Measurements from ENCODE around the gene DRG2. TPM values are rescaled to one million over a fixed set of nuclear protein-coding genes. Genes with fewer than 3 reads are reported as not detected.

Gene DRG2
- total and polyA plus RNA-seq, 2 of the 4 experiments (the other 2 are of a cell fraction), result 43.6 to 45.1 TPM

- Histone ChIP-seq H3K36me3 (ENCODE audit: control insufficient read depth, insufficient read depth, low read length) (peaks cover 30% of the 10 kb centered on the region), H4K8ac (ENCODE audit: low read depth in 2 of 2, low read length in 2 of 2) (no peak overlapping the region), H2BK15ac (ENCODE audit: low read depth, low read length) (no peak overlapping the region), H3K27ac (ENCODE audit: insufficient read depth, low read length) (no peak overlapping the region), H2BK5ac (ENCODE audit: low read depth, low read length, poor library complexity, severe bottlenecking) (no peak overlapping the region), H3K56ac (ENCODE audit: extremely low read depth, insufficient read depth, low read length) (no peak overlapping the region), H4K91ac (ENCODE audit: insufficient read depth, low read depth, low read length) (no peak overlapping the region), H3K18ac (ENCODE audit: low read depth, low read length) (no peak overlapping the region), H2AK5ac (ENCODE audit: low read depth, low read length) (no peak overlapping the region), H3K4ac (ENCODE audit: low read depth, low read length) (no peak overlapping the region), H3K14ac (replicated peaks; ENCODE audit: low read depth, low read length) (no peak overlapping the region), H3K9me3 (ENCODE audit: control insufficient read depth, insufficient read depth, low read length) (no peaks in the 10 kb centered on the region), H3K4me2 (ENCODE audit: low read depth, low read length) (no peak overlapping the region), H4K20me1 (ENCODE audit: insufficient read depth, low read length) (no peaks in the 10 kb centered on the region), H2AFZ (replicated peaks; ENCODE audit: low read length, poor library complexity) (no peak overlapping the region), H3K79me1 (ENCODE audit: low read depth in 1 of 2, low read length in 2 of 2) (no peaks in the 10 kb centered on the region; a peak in 1 of 4 replicates), H2AK9ac (replicated peaks; ENCODE audit: low read depth, low read length, poor library complexity) (peak overlapping the region; percentile 45), H2BK120ac (ENCODE audit: low read depth, low read length) (no peak overlapping the region), H3K4me1 (ENCODE audit: control insufficient read depth, insufficient read depth, low read length) (no peaks in the 10 kb centered on the region), H3K9ac (ENCODE audit: low read depth, low read length) (no peak overlapping the region), H3K9me1 (ENCODE audit: insufficient read depth, low read length) (no peaks in the 10 kb centered on the region), H3K4me3 (ENCODE audit: insufficient read depth, low read depth, low read length) (no peak overlapping the region), H3K27me3 (ENCODE audit: control insufficient read depth, insufficient read depth, low read length) (no peaks in the 10 kb centered on the region), H3K23ac (ENCODE audit: low read depth, low read length) (no peak overlapping the region), H4K5ac (ENCODE audit: low read depth, low read length) (no peak overlapping the region), H2BK20ac (ENCODE audit: low read depth, low read length) (no peak overlapping the region)
- WGBS, 2 experiments (ENCODE audit: extremely low coverage in 2 of 2, insufficient read length in 1 of 2), result 51% methylated on average over 2 of the region's 5 CpGs; no CpG with 5 or more reads in 1 of the 2 experiments
- DNase-seq (no peak), ATAC-seq (ENCODE audit: low read depth) (no peak)
- no TSS peak for BruUV-seq (replicated peaks)
- dilution Hi-C loops (cut with HindIII; ENCODE audit: low sequenced_read_pairs, unreplicated experiment) (no loop called here), intact Hi-C loops (cut with micrococcal nuclease) (no loop called here), in situ Hi-C loops (cut with MboI; ENCODE audit: low sequenced_read_pairs) (no loop called here)
- TF ChIP-seq SMC3 (IDR thresholded peaks at IDR 0.05; ENCODE audit: low read depth, low read length) (no peak), CTCF (conservative IDR thresholded peaks at IDR 0.05; ENCODE audit: low read depth, low read length) (no peak), RAD21 (IDR thresholded peaks at IDR 0.05; ENCODE audit: low read length) (no peak), CEBPB (IDR thresholded peaks at IDR 0.05; ENCODE audit: low read depth, low read length) (no peak), BHLHE40 (IDR thresholded peaks at IDR 0.05; ENCODE audit: low read depth, low read length) (no peak)
- ChIA-PET CTCF (interaction anchor here (0.5 kb wide), 1 partner anchor 9 kb away, joined by 4 read pairs; no protein-coding TSS in a partner anchor), POLR2A (ENCODE audit: unreplicated experiment) (no interaction called here)
These were observed 28.5 kb upstream of the DRG2 start for GRCh38 chr17:18059283-18059682.

Measured in IMR-90 (cell line).